ENCODE measurements around the gene LCMT1. TPM values are rescaled to one million over a fixed set of nuclear protein-coding genes. Genes with fewer than 3 reads are reported as not detected.

LCMT1 gene
- total RNA-seq, 4 donors from 2014 or later: 22.5 to 28.7 (median 24.8) TPM

DNA sequence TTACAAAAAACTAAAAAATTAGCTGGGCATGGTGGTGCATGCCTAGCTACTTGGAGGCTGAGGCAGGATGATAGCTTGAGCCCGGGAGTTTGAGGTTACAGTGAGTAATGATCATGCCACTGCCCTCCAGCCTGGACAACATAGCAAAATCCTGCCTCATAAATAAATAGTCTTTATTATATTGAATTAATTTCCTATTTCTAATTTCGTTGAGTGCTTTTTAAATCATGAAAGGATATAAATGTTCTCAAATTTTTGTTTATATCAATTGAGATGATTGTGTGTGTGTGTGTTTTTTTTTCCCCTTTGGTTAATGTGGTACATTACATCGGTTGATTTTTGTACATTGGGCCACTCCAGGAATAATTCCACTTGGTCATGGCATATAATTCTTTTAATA is 73.2 kb downstream of the LCMT1 start:
- TF ChIP-seq, protein P1, sequence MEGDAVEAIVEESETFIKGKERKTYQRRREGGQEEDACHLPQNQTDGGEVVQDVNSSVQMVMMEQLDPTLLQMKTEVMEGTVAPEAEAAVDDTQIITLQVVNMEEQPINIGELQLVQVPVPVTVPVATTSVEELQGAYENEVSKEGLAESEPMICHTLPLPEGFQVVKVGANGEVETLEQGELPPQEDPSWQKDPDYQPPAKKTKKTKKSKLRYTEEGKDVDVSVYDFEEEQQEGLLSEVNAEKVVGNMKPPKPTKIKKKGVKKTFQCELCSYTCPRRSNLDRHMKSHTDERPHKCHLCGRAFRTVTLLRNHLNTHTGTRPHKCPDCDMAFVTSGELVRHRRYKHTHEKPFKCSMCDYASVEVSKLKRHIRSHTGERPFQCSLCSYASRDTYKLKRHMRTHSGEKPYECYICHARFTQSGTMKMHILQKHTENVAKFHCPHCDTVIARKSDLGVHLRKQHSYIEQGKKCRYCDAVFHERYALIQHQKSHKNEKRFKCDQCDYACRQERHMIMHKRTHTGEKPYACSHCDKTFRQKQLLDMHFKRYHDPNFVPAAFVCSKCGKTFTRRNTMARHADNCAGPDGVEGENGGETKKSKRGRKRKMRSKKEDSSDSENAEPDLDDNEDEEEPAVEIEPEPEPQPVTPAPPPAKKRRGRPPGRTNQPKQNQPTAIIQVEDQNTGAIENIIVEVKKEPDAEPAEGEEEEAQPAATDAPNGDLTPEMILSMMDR (IDR thresholded peaks at IDR 0.05): no peak
- DNase-seq (ENCODE audit: low spot score) (no peak), ATAC-seq (ENCODE audit: low FRiP score) (no peak)

DNA sequence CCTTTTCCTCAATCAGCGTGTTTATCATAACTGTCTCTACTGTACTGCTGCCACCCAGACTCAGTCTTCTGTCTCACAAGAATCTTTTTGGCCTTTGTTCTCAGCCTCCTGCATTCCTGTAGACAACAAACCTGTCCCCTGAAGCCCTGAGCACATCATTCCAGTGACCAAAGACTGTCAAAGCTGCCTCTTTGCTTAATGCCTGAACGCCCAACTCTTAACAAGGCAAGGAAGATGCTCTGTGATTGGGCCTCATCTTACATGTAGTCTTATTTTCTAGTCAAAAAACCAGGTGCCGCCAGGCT is 75.9 kb downstream of the LCMT1 start:
- ATAC-seq (ENCODE audit: low FRiP score): no peak
- no peak for DNase-seq (ENCODE audit: low spot score)
- TF ChIP-seq, protein P1 (IDR thresholded peaks at IDR 0.05): no peak

DNA sequence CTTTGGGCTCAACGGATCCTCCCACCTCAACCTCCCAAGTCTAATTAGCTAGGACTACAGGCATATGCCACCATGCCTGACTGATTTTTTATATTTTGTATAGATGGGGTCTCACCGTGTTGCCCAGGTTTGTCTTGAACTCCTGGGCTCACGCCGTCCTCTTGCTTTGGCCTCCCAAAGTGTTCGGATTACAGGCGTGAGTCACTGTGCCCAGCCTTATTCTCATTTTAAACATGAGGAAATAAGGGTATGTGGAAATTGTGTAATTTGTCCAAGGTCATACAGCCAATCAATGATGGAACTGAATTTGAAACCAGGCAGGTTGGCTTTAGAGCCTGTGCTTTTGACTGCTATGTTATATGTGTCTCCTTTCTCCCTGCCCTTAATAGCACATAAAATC is 77.8 kb downstream of the LCMT1 start:
- TF ChIP-seq, protein P1 (IDR thresholded peaks at IDR 0.05): no peak
- DNase-seq (ENCODE audit: low spot score) (no peak), ATAC-seq (ENCODE audit: low FRiP score) (no peak)

DNA sequence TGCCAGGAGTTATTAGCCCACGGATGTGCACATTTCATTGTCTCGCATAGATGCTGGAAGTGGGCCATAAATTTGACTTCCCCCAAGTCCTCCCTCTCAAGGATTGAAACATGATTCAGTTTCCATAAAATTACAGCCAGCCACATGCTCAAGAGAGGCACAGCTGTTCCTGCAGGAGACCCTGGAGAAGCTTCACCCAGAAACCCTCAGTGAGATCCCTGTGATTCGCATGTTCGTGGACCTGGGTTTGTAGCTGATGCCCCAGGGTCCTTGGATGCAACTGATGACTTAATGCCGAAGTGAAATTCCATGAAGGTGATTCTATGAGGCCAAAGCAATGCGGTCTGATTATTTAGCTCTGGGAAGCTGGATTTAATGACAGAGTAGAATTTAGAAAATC is 80.6 kb downstream of the LCMT1 start:
- DNase-seq (ENCODE audit: low spot score) (no peak), ATAC-seq (ENCODE audit: low FRiP score) (no peak)
- TF ChIP-seq, protein P1 (IDR thresholded peaks at IDR 0.05): no peak

DNA sequence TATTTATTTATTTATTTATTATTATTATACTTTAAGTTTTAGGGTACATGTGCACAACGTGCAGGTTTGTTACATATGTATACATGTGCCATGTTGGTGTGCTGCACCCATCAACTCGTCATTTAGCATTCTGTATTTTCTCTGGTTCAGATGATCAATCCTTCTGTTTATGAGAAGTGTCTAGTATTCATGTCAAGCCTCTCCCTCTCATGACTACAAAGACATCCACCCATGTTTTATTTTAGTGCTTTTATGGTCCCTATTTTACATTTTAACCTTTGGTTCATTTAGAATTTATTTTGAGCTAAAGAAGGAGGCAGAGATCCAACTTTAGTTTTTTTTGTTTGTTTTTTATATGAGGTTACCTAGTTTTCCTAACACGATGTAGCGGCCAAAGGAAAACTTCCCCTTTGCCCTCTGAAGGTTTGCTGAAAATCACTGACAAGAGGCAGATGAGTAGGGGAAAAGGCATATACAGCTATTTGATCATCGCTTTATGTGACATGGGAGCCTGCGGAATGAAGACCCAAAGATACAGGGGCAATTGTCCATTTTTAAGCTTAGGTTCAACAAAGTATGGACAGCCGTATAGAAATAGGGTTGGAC is 82.8 kb downstream of the LCMT1 start:
- DNase-seq (ENCODE audit: low spot score) (no peak), ATAC-seq (ENCODE audit: low FRiP score) (no peak)
- TF ChIP-seq, protein P1 (IDR thresholded peaks at IDR 0.05): no peak

DNA sequence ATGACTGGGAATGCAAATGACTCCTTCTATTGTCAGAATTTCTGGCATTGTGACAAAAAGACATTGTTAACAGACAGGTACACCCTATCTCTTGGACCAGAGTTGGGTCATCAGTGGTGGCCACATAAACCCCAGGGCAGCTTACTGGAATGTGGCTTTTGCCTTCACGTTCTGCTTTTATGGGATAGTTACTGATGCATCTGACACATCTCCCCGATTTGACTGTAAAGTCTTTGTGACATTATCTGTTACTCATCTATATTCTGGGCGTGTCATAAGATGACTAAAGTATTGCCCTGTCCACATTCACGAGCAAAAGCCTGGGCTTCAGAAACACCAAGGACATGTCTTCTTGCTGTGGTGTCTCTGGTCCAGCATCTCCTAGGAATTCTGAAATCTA is 86.5 kb downstream of the LCMT1 start:
- TF ChIP-seq, protein P1 (IDR thresholded peaks at IDR 0.05): no peak
- DNase-seq (ENCODE audit: low spot score) (no peak), ATAC-seq (ENCODE audit: low FRiP score) (no peak)

DNA sequence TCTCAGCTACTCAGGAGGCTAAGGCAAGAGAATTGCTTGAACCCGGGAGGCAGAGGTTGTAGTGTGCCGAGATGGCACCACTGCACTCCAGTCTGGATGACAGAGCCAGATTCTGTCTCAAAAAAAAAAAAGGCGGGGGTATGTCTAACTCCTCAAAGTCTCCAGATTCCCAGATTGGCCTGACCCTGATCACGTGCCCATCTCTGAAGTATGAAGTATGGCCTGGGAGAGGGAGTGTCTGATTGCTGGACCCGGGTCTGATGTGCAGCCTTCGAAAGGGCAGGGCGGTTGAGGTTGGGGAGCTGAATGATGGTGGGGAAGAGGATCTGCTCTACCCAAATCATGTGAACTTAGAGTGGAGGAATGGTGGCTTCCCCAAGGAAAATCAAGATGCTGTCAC is 87.9 kb downstream of the LCMT1 start:
- TF ChIP-seq, protein P1 (IDR thresholded peaks at IDR 0.05): no peak
- ATAC-seq (ENCODE audit: low FRiP score): no peak
- no peak for DNase-seq (ENCODE audit: low spot score)
